ENCODE data around the gene ITK.

The ITK gene

GRCh38 chr5:157279605-157280239, 99.1 kb downstream of the ITK start:
- no peak for TF ChIP-seq CTCF (IDR thresholded peaks at IDR 0.05)
- no peak overlapping the region for H2AFZ ChIP-seq

GRCh38 chr5:157280927-157281326, 100.3 kb downstream of the ITK start:
- H3K27me3 ChIP-seq (ENCODE audit: control insufficient read depth, insufficient read depth, low read length) = no peaks in the 10 kb centered on the region
- no peak overlapping the region for H3K4me2 ChIP-seq (ENCODE audit: low read length)
- H3K36me3 ChIP-seq (ENCODE audit: control insufficient read depth, insufficient read depth, low read length) = no peaks in the 10 kb centered on the region
- TF ChIP-seq CTCF (IDR thresholded peaks at IDR 0.05) = no peak
- H3K4me3 ChIP-seq (ENCODE audit: low read depth, low read length) = no peak overlapping the region
- no peak overlapping the region for H2AFZ ChIP-seq
- H3K79me2 ChIP-seq = peaks cover 38% of the 10 kb centered on the region
- no peaks in the 10 kb centered on the region for H3K9me3 ChIP-seq (ENCODE audit: control insufficient read depth, low read length)
- no peak overlapping the region for H3K9ac ChIP-seq
- H3K4me1 ChIP-seq = peaks cover 39% of the 10 kb centered on the region
- no peak overlapping the region for H3K27ac ChIP-seq

More at GRCh38 chr5:157279605-157280239, 99.1 kb downstream of the ITK start:
- no peak overlapping the region for H3K27ac ChIP-seq
- no peak overlapping the region for H3K4me3 ChIP-seq (ENCODE audit: low read depth, low read length)
- H3K9ac ChIP-seq = no peak overlapping the region
- H3K9me3 ChIP-seq (ENCODE audit: control insufficient read depth, low read length) = no peaks in the 10 kb centered on the region
- H3K79me2 ChIP-seq = peaks cover 40% of the 10 kb centered on the region
- no peaks in the 10 kb centered on the region for H3K27me3 ChIP-seq (ENCODE audit: control insufficient read depth, insufficient read depth, low read length)
- peaks cover 29% of the 10 kb centered on the region for H3K4me1 ChIP-seq
- H3K4me2 ChIP-seq (ENCODE audit: low read length) = no peak overlapping the region
- H3K36me3 ChIP-seq (ENCODE audit: control insufficient read depth, insufficient read depth, low read length) = no peaks in the 10 kb centered on the region

GRCh38 chr5:157282150-157282549, 101.5 kb downstream of the ITK start:
- Histone ChIP-seq H2AFZ (no peak overlapping the region), H3K9ac (no peak overlapping the region), H3K79me2 (peaks cover 26% of the 10 kb centered on the region), H3K4me2 (ENCODE audit: low read length) (no peak overlapping the region), H3K4me1 (peaks cover 34% of the 10 kb centered on the region), H3K36me3 (ENCODE audit: control insufficient read depth, insufficient read depth, low read length) (no peaks in the 10 kb centered on the region), H3K4me3 (ENCODE audit: low read depth, low read length) (no peak overlapping the region), H3K9me3 (ENCODE audit: control insufficient read depth, low read length) (no peaks in the 10 kb centered on the region), H3K27me3 (ENCODE audit: control insufficient read depth, insufficient read depth, low read length) (no peaks in the 10 kb centered on the region), H3K27ac (no peak overlapping the region)
- TF ChIP-seq CTCF (IDR thresholded peaks at IDR 0.05) = no peak

GRCh38 chr5:157283434-157283833, 102.8 kb downstream of the ITK start:
- H3K27ac ChIP-seq = no peak overlapping the region
- peaks cover 36% of the 10 kb centered on the region for H3K4me1 ChIP-seq
- no peak overlapping the region for H3K4me3 ChIP-seq (ENCODE audit: low read depth, low read length)
- no peaks in the 10 kb centered on the region for H3K36me3 ChIP-seq (ENCODE audit: control insufficient read depth, insufficient read depth, low read length)
- no peak overlapping the region for H2AFZ ChIP-seq
- no peak overlapping the region for H3K4me2 ChIP-seq (ENCODE audit: low read length)
- H3K79me2 ChIP-seq = peaks cover 20% of the 10 kb centered on the region
- TF ChIP-seq CTCF (IDR thresholded peaks at IDR 0.05) = no peak
- no peak overlapping the region for H3K9ac ChIP-seq
- H3K27me3 ChIP-seq (ENCODE audit: control insufficient read depth, insufficient read depth, low read length) = no peaks in the 10 kb centered on the region
- no peaks in the 10 kb centered on the region for H3K9me3 ChIP-seq (ENCODE audit: control insufficient read depth, low read length)

Measured in parathyroid adenoma (tissue), 2 donors.